ENCODE measurements around the gene TNRC6C.

The TNRC6C gene

DNA sequence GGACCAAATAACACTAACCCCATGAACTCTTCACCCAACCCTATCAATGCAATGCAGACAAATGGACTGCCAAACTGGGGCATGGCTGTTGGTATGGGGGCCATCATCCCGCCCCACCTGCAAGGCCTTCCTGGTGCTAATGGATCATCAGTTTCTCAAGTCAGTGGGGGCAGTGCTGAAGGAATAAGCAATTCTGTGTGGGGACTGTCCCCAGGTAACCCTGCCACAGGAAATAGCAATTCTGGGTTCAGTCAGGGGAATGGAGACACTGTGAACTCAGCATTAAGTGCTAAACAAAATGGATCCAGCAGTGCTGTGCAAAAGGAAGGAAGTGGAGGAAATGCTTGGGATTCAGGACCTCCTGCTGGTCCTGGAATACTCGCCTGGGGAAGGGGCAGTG, 91.1 kb downstream of the TNRC6C start:
- no peak for DNase-seq (ENCODE audit: low read depth)
- TF ChIP-seq, protein P1, sequence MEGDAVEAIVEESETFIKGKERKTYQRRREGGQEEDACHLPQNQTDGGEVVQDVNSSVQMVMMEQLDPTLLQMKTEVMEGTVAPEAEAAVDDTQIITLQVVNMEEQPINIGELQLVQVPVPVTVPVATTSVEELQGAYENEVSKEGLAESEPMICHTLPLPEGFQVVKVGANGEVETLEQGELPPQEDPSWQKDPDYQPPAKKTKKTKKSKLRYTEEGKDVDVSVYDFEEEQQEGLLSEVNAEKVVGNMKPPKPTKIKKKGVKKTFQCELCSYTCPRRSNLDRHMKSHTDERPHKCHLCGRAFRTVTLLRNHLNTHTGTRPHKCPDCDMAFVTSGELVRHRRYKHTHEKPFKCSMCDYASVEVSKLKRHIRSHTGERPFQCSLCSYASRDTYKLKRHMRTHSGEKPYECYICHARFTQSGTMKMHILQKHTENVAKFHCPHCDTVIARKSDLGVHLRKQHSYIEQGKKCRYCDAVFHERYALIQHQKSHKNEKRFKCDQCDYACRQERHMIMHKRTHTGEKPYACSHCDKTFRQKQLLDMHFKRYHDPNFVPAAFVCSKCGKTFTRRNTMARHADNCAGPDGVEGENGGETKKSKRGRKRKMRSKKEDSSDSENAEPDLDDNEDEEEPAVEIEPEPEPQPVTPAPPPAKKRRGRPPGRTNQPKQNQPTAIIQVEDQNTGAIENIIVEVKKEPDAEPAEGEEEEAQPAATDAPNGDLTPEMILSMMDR (IDR thresholded peaks at IDR 0.05; ENCODE audit: low read depth, low read length, missing control alignments), result no peak
- H3K4me3 ChIP-seq (ENCODE audit: low read depth, low read length), result no peak overlapping the region

DNA sequence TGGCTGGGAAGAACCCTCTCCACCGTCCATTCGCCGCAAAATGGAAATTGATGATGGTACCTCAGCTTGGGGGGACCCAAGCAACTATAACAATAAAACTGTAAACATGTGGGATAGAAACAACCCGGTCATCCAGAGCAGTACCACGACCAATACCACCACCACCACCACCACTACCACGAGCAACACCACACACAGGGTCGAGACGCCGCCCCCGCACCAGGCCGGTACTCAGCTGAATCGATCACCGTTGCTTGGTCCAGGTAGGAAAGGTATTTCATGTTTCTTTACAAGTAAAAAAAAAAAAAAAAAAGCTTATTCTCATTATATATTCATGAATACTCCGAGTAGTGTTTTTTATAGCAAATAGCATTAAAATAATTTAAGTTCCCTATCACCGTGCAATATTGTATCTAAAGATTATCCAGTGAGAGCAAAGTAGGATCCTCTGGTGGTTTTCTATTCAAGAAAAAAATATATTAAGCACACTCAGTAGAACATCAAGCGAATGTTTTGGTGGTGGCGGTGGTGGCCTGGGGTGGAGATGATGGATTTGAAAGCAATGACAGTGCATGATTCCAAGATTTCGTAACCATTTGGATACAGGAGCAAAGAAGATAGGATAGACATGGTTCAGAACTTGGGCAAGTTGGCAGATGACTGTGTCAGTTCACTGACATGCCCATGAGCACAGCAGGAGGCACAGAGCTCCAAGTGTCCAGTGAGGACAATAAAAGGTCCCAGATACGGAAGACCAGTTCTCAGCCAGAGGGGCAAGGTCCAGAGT, 92.9 kb downstream of the TNRC6C start:
- DNase-seq (ENCODE audit: low read depth), result no peak
- no peak overlapping the region for H3K4me3 ChIP-seq (ENCODE audit: low read depth, low read length)
- TF ChIP-seq, protein P1 (IDR thresholded peaks at IDR 0.05; ENCODE audit: low read depth, low read length, missing control alignments), result no peak

DNA sequence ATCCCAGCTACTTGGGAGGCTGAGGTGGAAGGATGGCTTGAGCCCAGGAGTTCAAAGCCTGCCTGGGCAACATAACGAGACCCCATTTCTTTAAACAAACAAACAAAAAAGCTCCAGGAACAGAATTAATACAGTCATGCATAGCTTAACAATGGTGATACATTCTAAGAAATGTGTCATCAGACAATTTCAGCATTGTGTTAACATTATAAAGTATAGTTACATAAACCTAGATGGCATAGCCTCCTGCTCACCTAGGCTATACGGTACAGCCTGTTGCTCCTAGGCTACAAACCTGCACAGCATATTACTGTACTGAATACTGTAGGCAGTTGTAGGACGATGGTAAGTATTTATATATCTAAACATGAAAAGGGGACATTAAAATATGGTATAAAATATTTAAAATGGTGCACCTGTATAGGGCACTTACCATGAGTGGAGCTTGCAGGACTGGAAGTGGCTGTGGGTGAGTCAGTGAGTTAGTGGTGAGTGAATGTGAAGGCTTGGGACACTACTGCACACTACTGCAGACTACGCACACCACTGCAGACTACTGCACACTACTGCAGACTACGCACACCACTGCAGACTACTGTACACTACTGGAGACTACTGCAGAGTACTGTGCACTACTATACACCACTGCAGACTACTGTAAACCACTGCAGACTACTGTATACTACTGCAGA, 95.4 kb downstream of the TNRC6C start:
- no peak for DNase-seq (ENCODE audit: low read depth)
- TF ChIP-seq, protein P1 (IDR thresholded peaks at IDR 0.05; ENCODE audit: low read depth, low read length, missing control alignments), result no peak
- H3K4me3 ChIP-seq (ENCODE audit: low read depth, low read length), result no peak overlapping the region

DNA sequence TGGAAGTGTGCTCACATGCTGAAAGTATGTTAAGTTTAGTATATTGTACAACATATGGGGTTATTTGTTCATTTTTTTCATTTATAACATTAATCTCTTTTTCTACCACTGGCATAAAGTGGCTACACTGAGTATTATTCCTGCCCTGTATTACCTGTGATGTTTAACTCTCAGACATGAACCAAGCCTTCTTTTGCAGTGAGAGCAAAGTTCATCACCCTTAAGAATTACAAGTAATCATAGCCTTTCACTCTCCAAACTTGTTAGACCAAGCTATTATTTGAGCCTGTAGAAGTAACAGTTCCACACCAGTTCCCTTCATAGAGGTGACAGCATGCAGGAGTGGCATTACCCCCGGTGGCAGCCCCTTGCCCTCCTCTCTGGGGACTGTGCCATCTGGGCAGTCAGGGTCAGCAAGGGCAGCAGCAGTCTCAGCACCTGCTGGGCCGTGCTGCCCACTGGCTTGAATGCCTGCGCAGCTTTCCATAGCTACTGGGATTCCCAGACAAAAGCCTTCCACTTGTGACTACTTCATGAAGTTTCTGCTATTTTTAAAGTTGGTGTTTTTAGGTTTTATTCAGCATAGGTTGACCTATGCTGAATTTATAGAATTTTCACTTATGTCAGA, 98.7 kb downstream of the TNRC6C start:
- H3K4me3 ChIP-seq (ENCODE audit: low read depth, low read length), result no peak overlapping the region
- TF ChIP-seq, protein P1 (IDR thresholded peaks at IDR 0.05; ENCODE audit: low read depth, low read length, missing control alignments), result no peak
- no peak for DNase-seq (ENCODE audit: low read depth)

DNA sequence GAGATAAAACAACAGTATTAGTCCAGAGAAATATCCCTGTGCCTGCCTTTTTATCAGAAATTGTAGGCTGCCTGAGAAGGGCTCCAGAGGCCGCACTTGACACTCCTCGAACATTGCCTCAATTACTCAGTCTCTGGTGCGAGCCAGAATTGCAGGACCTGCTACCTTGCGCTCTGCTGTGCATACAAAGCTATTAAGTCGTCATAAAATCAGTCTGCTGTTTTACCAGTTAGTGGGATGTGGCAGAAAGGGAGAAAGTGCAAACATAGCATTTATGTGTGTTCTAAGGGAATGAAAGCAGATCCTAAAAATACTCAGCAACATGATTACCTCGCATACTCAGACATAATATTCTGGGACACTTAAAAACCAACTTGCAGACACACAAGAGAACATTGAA, 99.5 kb downstream of the TNRC6C start:
- no peak for DNase-seq (ENCODE audit: low read depth)
- H3K4me3 ChIP-seq (ENCODE audit: low read depth, low read length), result no peak overlapping the region

DNA sequence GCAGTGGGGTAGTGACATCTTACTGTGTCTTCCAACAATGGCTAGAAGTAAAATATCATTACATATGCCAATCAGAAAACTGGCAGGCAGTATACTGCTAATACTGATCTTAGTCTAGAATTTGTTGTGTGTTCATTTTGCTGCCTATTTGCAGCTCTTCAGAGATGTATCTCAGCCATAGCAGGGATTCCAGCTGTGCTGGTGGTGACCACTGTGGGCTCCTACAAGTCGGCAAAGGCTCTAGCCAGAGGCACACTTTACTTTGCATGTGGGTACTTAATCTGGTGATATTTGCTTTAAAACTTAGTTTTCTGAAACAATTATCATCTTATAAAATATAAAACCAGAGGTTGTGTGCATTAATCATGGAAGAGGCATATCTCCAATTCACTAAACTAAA, 100.1 kb downstream of the TNRC6C start:
- no peak for DNase-seq (ENCODE audit: low read depth)
- H3K4me3 ChIP-seq (ENCODE audit: low read depth, low read length), result no peak overlapping the region
- TF ChIP-seq, protein P1 (IDR thresholded peaks at IDR 0.05; ENCODE audit: low read depth, low read length, missing control alignments), result no peak

More for the DNA sequence above, 99.5 kb downstream of the TNRC6C start:
- TF ChIP-seq, protein P1 (IDR thresholded peaks at IDR 0.05; ENCODE audit: low read depth, low read length, missing control alignments), result no peak

All from GM12864 (cell line).